ENCODE data around the gene ABI1. TPM values are rescaled to one million over a fixed set of nuclear protein-coding genes. Genes with fewer than 3 reads are reported as not detected.

The ABI1 gene
- total and polyA plus RNA-seq, 3 donors from 2014 or later = 34.6 to 67.6 (median 48.0) TPM

GRCh38 chr10:26799342-26799741 is 61.4 kb downstream of the ABI1 start:
- Histone ChIP-seq H3K27ac (no peak overlapping the region), H3K9me3 (no peaks in the 10 kb centered on the region), H3K27me3 (no peaks in the 10 kb centered on the region), H3K4me3 (no peak overlapping the region), H3K36me3 (ENCODE audit: low read depth, missing control alignments) (no peaks in the 10 kb centered on the region), H3K4me1 (no peaks in the 10 kb centered on the region)
- 46 to 54% methylated on average over 4 of the region's 4 CpGs for WGBS, 2 donors
- DNase-seq = no peak
- TF ChIP-seq, protein P1, sequence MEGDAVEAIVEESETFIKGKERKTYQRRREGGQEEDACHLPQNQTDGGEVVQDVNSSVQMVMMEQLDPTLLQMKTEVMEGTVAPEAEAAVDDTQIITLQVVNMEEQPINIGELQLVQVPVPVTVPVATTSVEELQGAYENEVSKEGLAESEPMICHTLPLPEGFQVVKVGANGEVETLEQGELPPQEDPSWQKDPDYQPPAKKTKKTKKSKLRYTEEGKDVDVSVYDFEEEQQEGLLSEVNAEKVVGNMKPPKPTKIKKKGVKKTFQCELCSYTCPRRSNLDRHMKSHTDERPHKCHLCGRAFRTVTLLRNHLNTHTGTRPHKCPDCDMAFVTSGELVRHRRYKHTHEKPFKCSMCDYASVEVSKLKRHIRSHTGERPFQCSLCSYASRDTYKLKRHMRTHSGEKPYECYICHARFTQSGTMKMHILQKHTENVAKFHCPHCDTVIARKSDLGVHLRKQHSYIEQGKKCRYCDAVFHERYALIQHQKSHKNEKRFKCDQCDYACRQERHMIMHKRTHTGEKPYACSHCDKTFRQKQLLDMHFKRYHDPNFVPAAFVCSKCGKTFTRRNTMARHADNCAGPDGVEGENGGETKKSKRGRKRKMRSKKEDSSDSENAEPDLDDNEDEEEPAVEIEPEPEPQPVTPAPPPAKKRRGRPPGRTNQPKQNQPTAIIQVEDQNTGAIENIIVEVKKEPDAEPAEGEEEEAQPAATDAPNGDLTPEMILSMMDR (IDR thresholded peaks at IDR 0.05) = no peak
- TF ChIP-seq POLR2A (IDR thresholded peaks at IDR 0.05) = no peak
- intact Hi-C loops (cut with DNase I; ENCODE audit: low total_unique reads) = no loop called here

GRCh38 chr10:26798298-26798697 is 62.5 kb downstream of the ABI1 start:
- DNase-seq = no peak
- H3K4me1 ChIP-seq = no peaks in the 10 kb centered on the region
- H3K27ac ChIP-seq = no peak overlapping the region
- no peaks in the 10 kb centered on the region for H3K27me3 ChIP-seq
- intact Hi-C loops (cut with DNase I; ENCODE audit: low total_unique reads) = no loop called here
- no peaks in the 10 kb centered on the region for H3K36me3 ChIP-seq (ENCODE audit: low read depth, missing control alignments)
- H3K9me3 ChIP-seq = no peaks in the 10 kb centered on the region
- TF ChIP-seq, protein P1 (IDR thresholded peaks at IDR 0.05) = no peak
- TF ChIP-seq POLR2A (IDR thresholded peaks at IDR 0.05) = no peak
- H3K4me3 ChIP-seq = no peak overlapping the region
- 83 to 96% methylated on average over 5 of the region's 5 CpGs for WGBS, 2 donors

- no peak for DNase-seq
- Histone ChIP-seq H3K27ac (no peak overlapping the region), H3K9me3 (no peaks in the 10 kb centered on the region), H3K36me3 (ENCODE audit: low read depth, missing control alignments) (no peaks in the 10 kb centered on the region), H3K4me1 (no peaks in the 10 kb centered on the region), H3K27me3 (no peaks in the 10 kb centered on the region), H3K4me3 (no peak overlapping the region)
- 65 to 89% methylated on average over 2 of the region's 2 CpGs for WGBS, 2 donors
- intact Hi-C loops (cut with DNase I; ENCODE audit: low total_unique reads) = no loop called here
- TF ChIP-seq, protein P1 (IDR thresholded peaks at IDR 0.05) = no peak
- TF ChIP-seq POLR2A (IDR thresholded peaks at IDR 0.05) = no peak
These were observed 63.4 kb downstream of the ABI1 start for GRCh38 chr10:26797340-26797739.

- 39 to 40% methylated on average over 2 of the region's 2 CpGs for WGBS, 2 donors
These were observed 67.8 kb downstream of the ABI1 start for GRCh38 chr10:26792758-26793495.

More at GRCh38 chr10:26792758-26793495, 67.8 kb downstream of the ABI1 start:
- DNase-seq = no peak
- H3K4me3 ChIP-seq = no peak overlapping the region
- H3K4me1 ChIP-seq = no peaks in the 10 kb centered on the region
- no peak for TF ChIP-seq POLR2A (IDR thresholded peaks at IDR 0.05)
- TF ChIP-seq, protein P1 (IDR thresholded peaks at IDR 0.05) = no peak
- H3K27ac ChIP-seq = no peak overlapping the region
- no peaks in the 10 kb centered on the region for H3K36me3 ChIP-seq (ENCODE audit: low read depth, missing control alignments)
- H3K27me3 ChIP-seq = no peaks in the 10 kb centered on the region
- intact Hi-C loops (cut with DNase I; ENCODE audit: low total_unique reads) = no loop called here
- no peaks in the 10 kb centered on the region for H3K9me3 ChIP-seq

All from testis (tissue), 3 donors.